Gastrocnemius medialis (tissue), 4 donors: ENCODE measurements around the gene PTPRN2. TPM values are rescaled to one million over a fixed set of nuclear protein-coding genes. Genes with fewer than 3 reads are reported as not detected.
"Not testable (repeated sequence)": the region's sequence is repeated elsewhere in the genome, so short reads cannot be mapped to it uniquely, and the experiment has no call there.

Experiments
- ATAC-seq, 2 donors: fragments of 150-250 bp; one replicate each; pipeline ENCODE4 v1.9.1; 2016
- DNase-seq, 2 donors: peaks; one replicate each; pipeline ENCODE4 v3.0.0-alpha.2; 2019
- H3K27ac ChIP-seq, 4 donors: fragments of 200-600 bp; sonication (generic); 1 replicate in 1 of 4; 2 replicates in 3 of 4; pipeline ENCODE4 v1.5.1; 2016 to 2018; ENCODE audit warnings: mild to moderate bottlenecking in 2 of 4, moderate library complexity in 1 of 4
- H3K27me3 ChIP-seq, 3 donors: fragments of 200-600 bp; sonication (generic) in 2 of 3; 1 replicate in 1 of 3; 2 replicates in 2 of 3; pipeline versions ENCODE4 v1.5.1 to v1.6.0; 2016 to 2019; ENCODE audit warnings: mild to moderate bottlenecking in 1 of 3, moderate library complexity in 1 of 3
- H3K36me3 ChIP-seq, 2 donors: fragments of 200-600 bp; sonication (generic) in 1 of 2; one replicate each; pipeline ENCODE4 v1.5.1; 2017 to 2018
- H3K4me1 ChIP-seq, 2 donors: fragments of 200-600 bp; sonication (generic) in 1 of 2; one replicate each; pipeline ENCODE4 v1.5.1; 2016 to 2017; ENCODE audit warnings: mild to moderate bottlenecking in 2 of 2
- H3K4me3 ChIP-seq, 4 donors: fragments of 200-600 bp; sonication (generic) in 3 of 4; 1 replicate in 1 of 4; 2 replicates in 3 of 4; pipeline ENCODE4 v1.5.1; 2016 to 2019; ENCODE audit warnings: mild to moderate bottlenecking in 2 of 4
- H3K9me3 ChIP-seq, 3 donors: fragments of 200-600 bp; sonication (generic) in 2 of 3; 1 replicate in 1 of 3; 2 replicates in 2 of 3; pipeline ENCODE4 v1.5.1; 2016 to 2019
- POLR2A ChIP-seq, 2 donors: fragments of 450-650 bp; IDR thresholded peaks; one replicate each; pipeline ENCODE4 v1.6.1; 2017; ENCODE audit warnings: antibody characterized with exemption in 2 of 2, mild to moderate bottlenecking in 2 of 2, moderate library complexity in 2 of 2
- in situ Hi-C, 4 donors: fragments of 200-750 bp; cut with MboI; loops; one replicate each; pipeline versions ENCODE4 v1.15.0 to v1.8.0; 2017; ENCODE audit warnings: low sequenced_read_pairs in 4 of 4
- intact Hi-C: fragments of 100-400 bp; cut with DNase I; formaldehyde crosslinking; loops from one replicate; pipeline ENCODE4 v1.15.1; 2023; ENCODE audit warnings: low total_unique reads
- total RNA-seq, 4 donors: library from RNA; depleted of rRNA; stranded (reverse); fragments of >200 nt; gene quantifications; one replicate each; pipeline versions ENCODE4 v1.1.0 to v1.2.3, GENCODE V29; 2016
- TF ChIP-seq, protein P1 (sequence below), 5 experiments: fragments of 450-650 bp in 3 of 5; fragments of 200-600 bp in 2 of 5; sonication (generic) in 2 of 5; IDR thresholded peaks in 4 of 5; conservative IDR thresholded peaks in 1 of 5; 1 replicate in 4 of 5; 2 replicates in 1 of 5; pipeline ENCODE4 v1.5.1; 2016 to 2019; ENCODE audit warnings: antibody characterized with exemption in 5 of 5, mild to moderate bottlenecking in 3 of 5, moderate library complexity in 3 of 5

The PTPRN2 gene
- total RNA-seq, 4 donors from 2014 or later, result 0.66 to 0.85 (median 0.81) TPM

DNA sequence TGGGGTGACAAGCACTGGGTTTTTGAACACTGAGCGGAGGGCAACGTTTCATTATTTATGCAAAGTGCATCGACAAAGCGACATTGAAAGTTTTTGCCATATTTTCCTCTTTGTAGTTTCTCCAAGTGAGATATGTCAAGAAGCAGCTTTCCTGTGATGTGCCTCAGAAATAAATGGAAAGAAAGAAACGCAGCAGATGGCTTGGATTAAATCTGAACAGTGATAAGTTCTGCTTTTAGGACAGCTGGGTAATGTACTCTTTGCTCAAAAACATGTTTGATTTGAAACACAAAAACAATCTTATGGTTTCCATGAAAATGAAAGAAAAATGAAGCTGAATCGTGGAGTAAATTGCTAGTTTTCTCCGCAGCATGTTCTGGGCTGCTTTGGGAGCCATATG lies 166.3 kb downstream of the PTPRN2 start:
- TF ChIP-seq, protein P1, sequence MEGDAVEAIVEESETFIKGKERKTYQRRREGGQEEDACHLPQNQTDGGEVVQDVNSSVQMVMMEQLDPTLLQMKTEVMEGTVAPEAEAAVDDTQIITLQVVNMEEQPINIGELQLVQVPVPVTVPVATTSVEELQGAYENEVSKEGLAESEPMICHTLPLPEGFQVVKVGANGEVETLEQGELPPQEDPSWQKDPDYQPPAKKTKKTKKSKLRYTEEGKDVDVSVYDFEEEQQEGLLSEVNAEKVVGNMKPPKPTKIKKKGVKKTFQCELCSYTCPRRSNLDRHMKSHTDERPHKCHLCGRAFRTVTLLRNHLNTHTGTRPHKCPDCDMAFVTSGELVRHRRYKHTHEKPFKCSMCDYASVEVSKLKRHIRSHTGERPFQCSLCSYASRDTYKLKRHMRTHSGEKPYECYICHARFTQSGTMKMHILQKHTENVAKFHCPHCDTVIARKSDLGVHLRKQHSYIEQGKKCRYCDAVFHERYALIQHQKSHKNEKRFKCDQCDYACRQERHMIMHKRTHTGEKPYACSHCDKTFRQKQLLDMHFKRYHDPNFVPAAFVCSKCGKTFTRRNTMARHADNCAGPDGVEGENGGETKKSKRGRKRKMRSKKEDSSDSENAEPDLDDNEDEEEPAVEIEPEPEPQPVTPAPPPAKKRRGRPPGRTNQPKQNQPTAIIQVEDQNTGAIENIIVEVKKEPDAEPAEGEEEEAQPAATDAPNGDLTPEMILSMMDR (IDR thresholded peaks at IDR 0.05 in 4 of 5, conservative IDR thresholded peaks at IDR 0.05 in 1 of 5), result no peak
- TF ChIP-seq POLR2A (IDR thresholded peaks at IDR 0.05), result no peak
- in situ Hi-C loops (loop anchor here in 1 of 4 donors (25.0 kb wide), 1 partner anchor 91 kb away; no protein-coding TSS in a partner anchor), intact Hi-C loops (no loop called here)
- no peak overlapping the region for H3K27ac ChIP-seq
- H3K4me1 ChIP-seq, result no peaks in the 10 kb centered on the region
- no peak overlapping the region for H3K4me3 ChIP-seq
- no peak for ATAC-seq
- no peaks in the 10 kb centered on the region for H3K36me3 ChIP-seq
- H3K27me3 ChIP-seq, result no peaks in the 10 kb centered on the region
- H3K9me3 ChIP-seq, result no peaks in the 10 kb centered on the region
- no peak for DNase-seq

GRCh38 chr7:158420591-158421340 lies 166.9 kb downstream of the PTPRN2 start:
- H3K27me3 ChIP-seq, result no peaks in the 10 kb centered on the region
- H3K36me3 ChIP-seq, result no peaks in the 10 kb centered on the region
- no peaks in the 10 kb centered on the region for H3K9me3 ChIP-seq
- H3K27ac ChIP-seq, result no peak overlapping the region
- no peak for DNase-seq
- no peak for ATAC-seq
- intact Hi-C loops (no loop called here), in situ Hi-C loops (loop anchor here in 1 of 4 donors (25.0 kb wide), 1 partner anchor 92 kb away; no protein-coding TSS in a partner anchor)
- H3K4me1 ChIP-seq, result no peaks in the 10 kb centered on the region
- TF ChIP-seq, protein P1 (IDR thresholded peaks at IDR 0.05 in 4 of 5, conservative IDR thresholded peaks at IDR 0.05 in 1 of 5), result no peak
- TF ChIP-seq POLR2A (IDR thresholded peaks at IDR 0.05), result no peak
- no peak overlapping the region for H3K4me3 ChIP-seq

DNA sequence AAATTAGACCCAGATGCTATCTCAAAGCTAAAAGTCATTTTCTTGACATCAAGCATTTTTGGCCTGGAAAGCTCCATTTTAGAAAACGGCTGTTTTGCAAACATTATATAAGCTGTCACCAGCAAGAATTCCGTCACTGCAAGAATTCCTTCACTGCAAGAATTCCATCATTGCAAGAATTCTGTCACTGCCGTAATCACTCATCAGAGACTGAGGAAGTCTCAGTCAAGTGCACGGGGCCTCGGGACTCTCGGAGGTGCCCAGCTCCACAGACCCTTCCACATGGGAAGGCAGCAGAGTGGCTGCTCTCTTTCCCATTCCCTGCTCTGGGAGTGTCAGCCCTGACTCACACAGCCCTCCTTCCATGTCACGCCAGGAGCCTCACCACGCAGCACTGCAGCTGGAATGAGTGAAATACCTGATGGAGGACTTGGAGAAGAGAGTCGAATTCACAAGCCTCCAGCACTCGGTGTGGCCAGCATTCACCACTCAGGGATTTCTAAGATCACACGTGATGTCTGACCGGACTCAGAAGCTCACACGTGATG lies 168.3 kb downstream of the PTPRN2 start:
- Histone ChIP-seq H3K4me3 (no peak overlapping the region), H3K36me3 (no peaks in the 10 kb centered on the region), H3K27me3 (no peaks in the 10 kb centered on the region), H3K9me3 (no peaks in the 10 kb centered on the region), H3K27ac (no peak overlapping the region), H3K4me1 (no peaks in the 10 kb centered on the region)
- TF ChIP-seq, protein P1 (IDR thresholded peaks at IDR 0.05 in 4 of 5, conservative IDR thresholded peaks at IDR 0.05 in 1 of 5), result no peak
- TF ChIP-seq POLR2A (IDR thresholded peaks at IDR 0.05), result no peak
- ATAC-seq, result no peak
- no peak for DNase-seq
- in situ Hi-C loops (loop anchor here in 1 of 4 donors (25.0 kb wide), 1 partner anchor 93 kb away; no protein-coding TSS in a partner anchor), intact Hi-C loops (no loop called here)

- H3K27me3 ChIP-seq, ATAC-seq, DNase-seq, H3K4me1 ChIP-seq, H3K4me3 ChIP-seq, H3K9me3 ChIP-seq, H3K36me3 ChIP-seq, intact Hi-C loops, H3K27ac ChIP-seq: not testable (repeated sequence)
- in situ Hi-C loops, result loop anchor here in 1 of 4 donors (25.0 kb wide), 1 partner anchor 94 kb away; no protein-coding TSS in a partner anchor
These were observed 169.2 kb downstream of the PTPRN2 start for GRCh38 chr7:158418395-158418794.

- no peak overlapping the region for H3K4me3 ChIP-seq
- TF ChIP-seq, protein P1 (IDR thresholded peaks at IDR 0.05 in 4 of 5, conservative IDR thresholded peaks at IDR 0.05 in 1 of 5), result no peak
- TF ChIP-seq POLR2A (IDR thresholded peaks at IDR 0.05), result no peak
- DNase-seq (no peak), ATAC-seq (no peak)
- H3K27ac ChIP-seq, result no peak overlapping the region
- in situ Hi-C loops (loop anchor here in 1 of 4 donors (25.0 kb wide), 1 partner anchor 96 kb away; no protein-coding TSS in a partner anchor), intact Hi-C loops (no loop called here)
- H3K4me1 ChIP-seq, result no peaks in the 10 kb centered on the region
- H3K36me3 ChIP-seq, result no peaks in the 10 kb centered on the region
- no peaks in the 10 kb centered on the region for H3K9me3 ChIP-seq
- H3K27me3 ChIP-seq, result no peaks in the 10 kb centered on the region
These were observed 171.2 kb downstream of the PTPRN2 start for GRCh38 chr7:158416283-158416933.
